ENCODE data around the gene PDCD1. TPM values are rescaled to one million over a fixed set of nuclear protein-coding genes. Genes with fewer than 3 reads are reported as not detected.

The PDCD1 gene
- total and polyA plus RNA-seq, 2 of the 8 experiments (the other 6 are each of a cell fraction or from before 2014, with no cell fraction given), result 0.48 to 1.1 TPM

DNA sequence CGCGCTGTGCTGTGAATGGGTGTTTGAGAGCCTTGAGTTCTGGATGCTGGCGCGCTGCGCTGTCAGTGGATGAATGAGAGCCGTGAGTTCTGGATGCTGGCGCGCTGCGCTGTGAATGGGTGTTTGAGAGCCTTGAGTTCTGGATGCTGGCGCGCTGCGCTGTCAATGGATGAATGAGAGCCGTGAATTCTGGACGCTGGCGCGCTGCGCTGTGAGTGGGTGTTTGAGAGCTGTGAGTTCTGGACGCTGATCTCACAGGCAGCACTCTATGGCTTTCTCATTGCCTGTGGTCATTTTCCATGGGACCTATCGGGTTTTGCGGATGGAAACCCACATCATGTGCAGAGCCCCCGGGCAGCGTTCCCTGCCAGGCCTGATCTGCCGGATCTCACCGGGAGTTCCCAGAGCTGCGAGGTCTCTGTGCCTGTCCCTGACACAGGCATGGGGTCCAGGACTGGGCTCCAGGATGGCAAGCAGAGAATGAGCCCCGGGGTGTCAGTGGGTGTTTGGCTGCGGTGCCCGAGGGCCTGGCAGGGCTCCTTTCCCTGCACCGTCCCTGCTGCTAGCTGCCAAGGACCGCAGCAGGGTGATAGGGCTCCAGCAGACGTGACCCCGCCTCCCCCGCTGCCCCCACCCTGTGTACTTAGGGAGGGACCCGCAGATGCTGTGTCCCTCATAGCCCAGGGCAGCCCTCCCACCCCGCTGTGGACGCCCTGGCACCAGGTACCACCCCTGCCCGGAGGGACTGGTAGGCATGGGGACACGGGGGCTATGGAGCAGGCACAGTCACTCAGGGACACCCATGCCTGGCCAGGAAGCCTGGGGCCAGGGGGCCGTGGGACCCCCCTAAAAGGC lies 9.7 kb downstream of the PDCD1 start (continued):
- TF ChIP-seq NRF1 (IDR thresholded peaks at IDR 0.05; ENCODE audit: low read depth, low read length) (no peak), SP4 (IDR thresholded peaks at IDR 0.05; ENCODE audit: low read length) (no peak)
- TF ChIP-seq, protein P1, sequence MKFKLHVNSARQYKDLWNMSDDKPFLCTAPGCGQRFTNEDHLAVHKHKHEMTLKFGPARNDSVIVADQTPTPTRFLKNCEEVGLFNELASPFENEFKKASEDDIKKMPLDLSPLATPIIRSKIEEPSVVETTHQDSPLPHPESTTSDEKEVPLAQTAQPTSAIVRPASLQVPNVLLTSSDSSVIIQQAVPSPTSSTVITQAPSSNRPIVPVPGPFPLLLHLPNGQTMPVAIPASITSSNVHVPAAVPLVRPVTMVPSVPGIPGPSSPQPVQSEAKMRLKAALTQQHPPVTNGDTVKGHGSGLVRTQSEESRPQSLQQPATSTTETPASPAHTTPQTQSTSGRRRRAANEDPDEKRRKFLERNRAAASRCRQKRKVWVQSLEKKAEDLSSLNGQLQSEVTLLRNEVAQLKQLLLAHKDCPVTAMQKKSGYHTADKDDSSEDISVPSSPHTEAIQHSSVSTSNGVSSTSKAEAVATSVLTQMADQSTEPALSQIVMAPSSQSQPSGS (IDR thresholded peaks at IDR 0.05; ENCODE audit: low read length), result no peak

Measured in H1 (cell line).